Caco-2 (cell line): Measurements from ENCODE around the gene GPR142. TPM values are rescaled to one million over a fixed set of nuclear protein-coding genes. Genes with fewer than 3 reads are reported as not detected.

Source experiments
- BruUV-seq: library from RNA; stranded (reverse); fragments of 400-500 nt; replicated peaks from 2 replicates; lab custom pipeline; 2021; lab: Mats Ljungman, UMichigan
- CTCF ChIA-PET: fragments of 300-600 bp; sonication (Branson Sonifier 250); formaldehyde crosslinking; loops from one replicate; lab custom pipeline; 2022; ENCODE audit warnings: antibody characterized with exemption; lab: Charles Lee
- POLR2A ChIA-PET: fragments of 300-600 bp; sonication (Branson Sonifier 250); formaldehyde crosslinking; loops from one replicate; lab custom pipeline; 2022; ENCODE audit warnings: antibody characterized with exemption; lab: Charles Lee
- DNase-seq, 2 experiments: peaks; one replicate each; pipeline versions ENCODE4 v3.0.0 to v3.0.0-alpha.2; 2020 to 2022
- H3K27me3 ChIP-seq: replicated peaks from 2 replicates; pipeline ENCODE4 v1.6.0; 2011; ENCODE audit warnings: low read length; ENCODE audit not compliant: control insufficient read depth, insufficient read depth
- H3K36me3 ChIP-seq: 2 replicates; pipeline ENCODE4 v1.5.1; 2011; ENCODE audit warnings: low read length; ENCODE audit not compliant: control insufficient read depth, insufficient read depth
- H3K4me1 ChIP-seq: fragments of 250-450 bp; sonication (Bioruptor Pico); 2 replicates; pipeline ENCODE4 v1.5.1; 2020; ENCODE audit warnings: mild to moderate bottlenecking
- H3K4me3 ChIP-seq: 2 replicates; pipeline ENCODE4 v1.5.1; 2011; ENCODE audit warnings: low read depth, mild to moderate bottlenecking, control low read depth, low read length
- H3K9me3 ChIP-seq: fragments of 250-450 bp; sonication (Bioruptor Pico); 2 replicates; pipeline ENCODE4 v1.5.1; 2020; ENCODE audit warnings: mild to moderate bottlenecking, moderate library complexity
- H3K27ac Mint-ChIP-seq: one replicate; pipeline ENCODE4 v1.8.0; 2022; ENCODE audit warnings: mixed read lengths; ENCODE audit not compliant: unreplicated experiment
- H3K27me3 Mint-ChIP-seq: one replicate; pipeline ENCODE4 v1.8.0; 2022; ENCODE audit warnings: mixed read lengths; ENCODE audit not compliant: insufficient read depth, unreplicated experiment
- H3K36me3 Mint-ChIP-seq: one replicate; pipeline ENCODE4 v1.8.0; 2022; ENCODE audit warnings: mild to moderate bottlenecking, mixed read lengths; ENCODE audit not compliant: insufficient read depth, unreplicated experiment
- H3K4me1 Mint-ChIP-seq: one replicate; pipeline ENCODE4 v1.8.0; 2022; ENCODE audit warnings: low read depth, mixed read lengths; ENCODE audit not compliant: unreplicated experiment
- H3K4me3 Mint-ChIP-seq: one replicate; pipeline ENCODE4 v1.8.0; 2022; ENCODE audit warnings: mild to moderate bottlenecking, moderate library complexity, mixed read lengths; ENCODE audit not compliant: unreplicated experiment
- H3K9me3 Mint-ChIP-seq: one replicate; pipeline ENCODE4 v1.8.0; 2022; ENCODE audit warnings: mixed read lengths; ENCODE audit not compliant: unreplicated experiment
- CTCF ChIP-seq, 2 experiments: fragments of 200-600 bp in 1 of 2; IDR thresholded peaks; 1 replicate in 1 of 2; 2 replicates in 1 of 2; pipeline versions ENCODE4 v1.5.1 to v1.8.0; 2011 to 2022; ENCODE audit warnings: antibody characterized with exemption in 1 of 2, control low read depth in 1 of 2, inconsistent platforms in 1 of 2, low read depth in 1 of 2, low read length in 1 of 2, mild to moderate bottlenecking in 1 of 2, moderate library complexity in 1 of 2; ENCODE audit not compliant: insufficient read depth in 1 of 2, severe bottlenecking in 1 of 2, unreplicated experiment in 1 of 2
- intact Hi-C: fragments of 100-400 bp; cut with micrococcal nuclease; formaldehyde crosslinking; loops from one replicate; pipeline ENCODE4 v1.10.0; 2022; ENCODE audit not compliant: unreplicated experiment
- total RNA-seq: library from RNA; stranded (reverse); gene quantifications from 2 replicates; pipeline ENCODE4 v1.2.3, GENCODE V29; 2022

The GPR142 gene
- total RNA-seq, 1 experiment from 2014 or later, result not detected

GRCh38 chr17:74389937-74390679, 22.8 kb downstream of the GPR142 start:
- Mint-ChIP-seq H3K27ac (no peak overlapping the region), H3K9me3 (peaks cover 7% of the 10 kb centered on the region), H3K36me3 (no peaks in the 10 kb centered on the region), H3K27me3 (peaks cover 3% of the 10 kb centered on the region), H3K4me1 (no peaks in the 10 kb centered on the region), H3K4me3 (no peak overlapping the region)
- ChIA-PET CTCF (interaction anchor here (1.4 kb wide), 1 partner anchor 11 kb away, joined by 5 read pairs; no protein-coding TSS in a partner anchor), POLR2A (no interaction called here)
- no peaks in the 10 kb centered on the region for H3K9me3 ChIP-seq
- intact Hi-C loops, result no loop called here
- no TSS peak for BruUV-seq
- H3K4me3 ChIP-seq, result no peak overlapping the region
- DNase-seq, result no peak
- H3K4me1 ChIP-seq, result 0 out of 2 replicates have a peak, but pooled peaks cover 9% of the 10 kb centered on the region
- no peaks in the 10 kb centered on the region for H3K36me3 ChIP-seq
- H3K27me3 ChIP-seq, result no peaks in the 10 kb centered on the region
- no peak for TF ChIP-seq CTCF (IDR thresholded peaks at IDR 0.05; ENCODE audit: insufficient read depth in 1 of 2, low read depth in 1 of 2, low read length in 1 of 2, severe bottlenecking in 1 of 2, unreplicated experiment in 1 of 2)

GRCh38 chr17:74390680-74391653, 23.7 kb downstream of the GPR142 start:
- Histone ChIP-seq H3K9me3 (no peaks in the 10 kb centered on the region), H3K4me1 (peaks cover 9% of the 10 kb centered on the region; the same call in 1 of the 2 replicates), H3K36me3 (no peaks in the 10 kb centered on the region), H3K27me3 (no peaks in the 10 kb centered on the region), H3K4me3 (no peak overlapping the region)
- CTCF ChIA-PET, result interaction anchor here (0.5 to 2.2 kb wide), 4 partner anchors 10 to 568 kb away, joined by 4 to 9 read pairs (median 4); no protein-coding TSS in a partner anchor
- DNase-seq, result no peak
- intact Hi-C loops, result no loop called here
- H3K36me3 Mint-ChIP-seq, result no peaks in the 10 kb centered on the region
- no peak for TF ChIP-seq CTCF (IDR thresholded peaks at IDR 0.05; ENCODE audit: insufficient read depth in 1 of 2, low read depth in 1 of 2, low read length in 1 of 2, severe bottlenecking in 1 of 2, unreplicated experiment in 1 of 2)
- no peak overlapping the region for H3K27ac Mint-ChIP-seq
- H3K27me3 Mint-ChIP-seq, result peaks cover 3% of the 10 kb centered on the region
- H3K4me3 Mint-ChIP-seq, result no peak overlapping the region
- peaks cover 6% of the 10 kb centered on the region for H3K4me1 Mint-ChIP-seq
- no peaks in the 10 kb centered on the region for H3K9me3 Mint-ChIP-seq
- BruUV-seq, result no TSS peak
- POLR2A ChIA-PET, result no interaction called here

- peaks cover 3% of the 10 kb centered on the region for H3K27me3 Mint-ChIP-seq
- H3K9me3 ChIP-seq, result no peaks in the 10 kb centered on the region
- H3K27ac Mint-ChIP-seq, result no peak overlapping the region
- no peaks in the 10 kb centered on the region for H3K27me3 ChIP-seq
- no peaks in the 10 kb centered on the region for H3K36me3 Mint-ChIP-seq
- H3K4me3 ChIP-seq, result no peak overlapping the region
- H3K4me3 Mint-ChIP-seq, result no peak overlapping the region
- no TSS peak for BruUV-seq
- H3K4me1 Mint-ChIP-seq, result peaks cover 6% of the 10 kb centered on the region
- intact Hi-C loops, result no loop called here
- ChIA-PET POLR2A (no interaction called here), CTCF (interaction anchor here (0.5 to 2.2 kb wide), 4 partner anchors 11 to 567 kb away, joined by 4 to 9 read pairs (median 4); no protein-coding TSS in a partner anchor)
- no peaks in the 10 kb centered on the region for H3K36me3 ChIP-seq
- DNase-seq, result no peak
- H3K4me1 ChIP-seq, result peaks cover 2% of the 10 kb centered on the region; the same call in 1 of the 2 replicates
- H3K9me3 Mint-ChIP-seq, result no peaks in the 10 kb centered on the region
- TF ChIP-seq CTCF (IDR thresholded peaks at IDR 0.05; ENCODE audit: insufficient read depth in 1 of 2, low read depth in 1 of 2, low read length in 1 of 2, severe bottlenecking in 1 of 2, unreplicated experiment in 1 of 2), result no peak
These were observed 24.5 kb downstream of the GPR142 start for GRCh38 chr17:74391771-74392170.
